SK-N-SH treated with all-trans-retinoic acid at 6 μM for 48 hours (cell line): ENCODE results near the gene TRAK2.
A peak's percentile ranks its signal among the peaks of the same experiment; 100 is the strongest.
"Not testable (repeated sequence)": the region's sequence is repeated elsewhere in the genome, so short reads cannot be mapped to it uniquely, and the experiment has no call there.

Experiments
- ATAC-seq: fragments of 200-7000 bp; cut with Tn5 transposase; 3 replicates; pipeline ENCODE4 v1.9.1; 2020; ENCODE audit warnings: mild to moderate bottlenecking, moderate library complexity
- ARNTL ChIP-seq: fragments of 450-650 bp; formaldehyde crosslinking; IDR thresholded peaks from 2 replicates; pipeline ENCODE4 v1.5.0; 2020; ENCODE audit warnings: low read depth, mild to moderate bottlenecking, moderate library complexity, borderline replicate concordance
- BACH2 ChIP-seq: fragments of 250-450 bp; sonication (Bioruptor Pico); IDR thresholded peaks from 2 replicates; pipeline ENCODE4 v1.9.0; 2021; ENCODE audit warnings: mild to moderate bottlenecking, borderline replicate concordance
- CREB5 ChIP-seq: fragments of 250-450 bp; sonication (Bioruptor Pico); IDR thresholded peaks from 2 replicates; pipeline ENCODE4 v1.5.1; 2020; ENCODE audit warnings: low read depth, mild to moderate bottlenecking, moderate library complexity
- CSDC2 ChIP-seq: fragments of 250-450 bp; sonication (Bioruptor Pico); IDR thresholded peaks from 2 replicates; pipeline ENCODE4 v1.5.0; 2020; ENCODE audit warnings: mild to moderate bottlenecking, moderate library complexity
- CSRNP3 ChIP-seq: fragments of 250-450 bp; sonication (Bioruptor Pico); IDR thresholded peaks from 2 replicates; pipeline ENCODE4 v1.5.1; 2021; ENCODE audit warnings: mild to moderate bottlenecking, moderate library complexity
- GLIS3 ChIP-seq: fragments of 250-450 bp; sonication (Bioruptor Pico); IDR thresholded peaks from 2 replicates; pipeline ENCODE4 v1.5.0; 2020; ENCODE audit warnings: mild to moderate bottlenecking, moderate library complexity
- ISL1 ChIP-seq: fragments of 250-450 bp; sonication (Bioruptor Pico); IDR thresholded peaks from 2 replicates; pipeline ENCODE4 v2.1.2; 2022; ENCODE audit warnings: mild to moderate bottlenecking, moderate library complexity
- OSR1 ChIP-seq: fragments of 250-450 bp; sonication (Bioruptor Pico); IDR thresholded peaks from 2 replicates; pipeline ENCODE4 v1.8.0; 2022; ENCODE audit warnings: moderate library complexity, mild to moderate bottlenecking, inconsistent platforms
- PATZ1 ChIP-seq: fragments of 250-450 bp; sonication (Bioruptor Pico); IDR thresholded peaks from 2 replicates; pipeline ENCODE4 v1.8.0; 2020; ENCODE audit warnings: mild to moderate bottlenecking, moderate library complexity, borderline replicate concordance
- PPARA ChIP-seq: fragments of 250-450 bp; sonication (Bioruptor Pico); IDR thresholded peaks from 2 replicates; pipeline ENCODE4 v1.5.0; 2020; ENCODE audit warnings: mild to moderate bottlenecking, borderline replicate concordance
- RARB ChIP-seq: fragments of 250-450 bp; sonication (Bioruptor Pico); IDR thresholded peaks from 2 replicates; pipeline ENCODE4 v1.8.0; 2021; ENCODE audit warnings: mild to moderate bottlenecking, moderate library complexity
- SNAI2 ChIP-seq: fragments of 250-450 bp; sonication (Bioruptor Pico); IDR thresholded peaks from 2 replicates; pipeline ENCODE4 v1.5.0; 2020; ENCODE audit warnings: mild to moderate bottlenecking, moderate library complexity
- TCF4 ChIP-seq: fragments of 250-450 bp; sonication (Bioruptor Pico); IDR thresholded peaks from 2 replicates; pipeline ENCODE4 v1.8.0; 2021; ENCODE audit warnings: mild to moderate bottlenecking, moderate library complexity, borderline replicate concordance
- TOX ChIP-seq: fragments of 250-450 bp; sonication (Bioruptor Pico); IDR thresholded peaks from 2 replicates; pipeline ENCODE4 v1.8.0; 2021; ENCODE audit warnings: mild to moderate bottlenecking, moderate library complexity, borderline replicate concordance
- ZC3H10 ChIP-seq: fragments of 250-450 bp; sonication (Bioruptor Pico); IDR thresholded peaks from 2 replicates; pipeline ENCODE4 v1.5.1; 2021; ENCODE audit warnings: mild to moderate bottlenecking, moderate library complexity
- ZFP30 ChIP-seq: fragments of 450-650 bp; formaldehyde crosslinking; IDR thresholded peaks from 2 replicates; pipeline ENCODE4 v1.5.0; 2022; ENCODE audit warnings: mild to moderate bottlenecking, moderate library complexity
- ZNF565 ChIP-seq: fragments of 450-650 bp; formaldehyde crosslinking; conservative IDR thresholded peaks from 2 replicates; pipeline ENCODE4 v1.5.0; 2020; ENCODE audit warnings: low read depth, mild to moderate bottlenecking, moderate library complexity
- ZNF70 ChIP-seq: fragments of 450-650 bp; formaldehyde crosslinking; IDR thresholded peaks from 2 replicates; pipeline ENCODE4 v1.5.0; 2020; ENCODE audit warnings: mild to moderate bottlenecking, moderate library complexity
- TF ChIP-seq, protein P1 (sequence below): fragments of 250-450 bp; sonication (Bioruptor Pico); IDR thresholded peaks from 2 replicates; pipeline ENCODE4 v1.5.0; 2020; ENCODE audit warnings: mild to moderate bottlenecking, moderate library complexity
- TF ChIP-seq, protein P2 (sequence below): fragments of 250-450 bp; sonication (Bioruptor Pico); IDR thresholded peaks from 2 replicates; pipeline ENCODE4 v1.8.0; 2021; ENCODE audit warnings: low read depth, mild to moderate bottlenecking, moderate library complexity, borderline replicate concordance

Gene TRAK2

DNA sequence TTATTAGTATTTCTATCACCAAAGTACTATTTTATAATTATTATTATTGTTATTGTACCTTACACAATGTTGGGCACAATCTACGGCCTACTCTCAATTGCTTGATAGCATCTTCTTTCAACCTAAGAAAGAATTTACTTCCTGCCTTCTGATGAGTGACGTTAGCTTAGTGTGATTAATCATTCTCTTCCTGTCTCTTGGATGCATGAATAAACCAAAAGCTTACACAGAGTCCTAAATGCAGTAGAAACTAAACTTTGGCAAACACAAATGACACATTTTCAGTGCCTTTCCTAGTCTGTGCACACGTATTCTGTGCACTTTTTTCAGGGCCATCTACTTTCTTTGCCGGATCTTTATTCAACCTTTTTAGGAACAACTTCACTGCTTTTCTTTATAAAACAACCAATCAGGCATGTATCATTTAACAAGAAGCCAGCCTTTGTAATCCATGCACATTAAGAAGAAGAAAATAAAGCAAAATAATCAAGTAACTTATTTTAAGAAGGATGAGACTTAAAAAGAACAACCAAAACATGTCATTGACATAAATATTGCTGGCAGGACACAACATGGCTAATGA lies 19.1 kb downstream of the TRAK2 start:
- no peak for TF ChIP-seq ZFP30
- TF ChIP-seq, protein P1, sequence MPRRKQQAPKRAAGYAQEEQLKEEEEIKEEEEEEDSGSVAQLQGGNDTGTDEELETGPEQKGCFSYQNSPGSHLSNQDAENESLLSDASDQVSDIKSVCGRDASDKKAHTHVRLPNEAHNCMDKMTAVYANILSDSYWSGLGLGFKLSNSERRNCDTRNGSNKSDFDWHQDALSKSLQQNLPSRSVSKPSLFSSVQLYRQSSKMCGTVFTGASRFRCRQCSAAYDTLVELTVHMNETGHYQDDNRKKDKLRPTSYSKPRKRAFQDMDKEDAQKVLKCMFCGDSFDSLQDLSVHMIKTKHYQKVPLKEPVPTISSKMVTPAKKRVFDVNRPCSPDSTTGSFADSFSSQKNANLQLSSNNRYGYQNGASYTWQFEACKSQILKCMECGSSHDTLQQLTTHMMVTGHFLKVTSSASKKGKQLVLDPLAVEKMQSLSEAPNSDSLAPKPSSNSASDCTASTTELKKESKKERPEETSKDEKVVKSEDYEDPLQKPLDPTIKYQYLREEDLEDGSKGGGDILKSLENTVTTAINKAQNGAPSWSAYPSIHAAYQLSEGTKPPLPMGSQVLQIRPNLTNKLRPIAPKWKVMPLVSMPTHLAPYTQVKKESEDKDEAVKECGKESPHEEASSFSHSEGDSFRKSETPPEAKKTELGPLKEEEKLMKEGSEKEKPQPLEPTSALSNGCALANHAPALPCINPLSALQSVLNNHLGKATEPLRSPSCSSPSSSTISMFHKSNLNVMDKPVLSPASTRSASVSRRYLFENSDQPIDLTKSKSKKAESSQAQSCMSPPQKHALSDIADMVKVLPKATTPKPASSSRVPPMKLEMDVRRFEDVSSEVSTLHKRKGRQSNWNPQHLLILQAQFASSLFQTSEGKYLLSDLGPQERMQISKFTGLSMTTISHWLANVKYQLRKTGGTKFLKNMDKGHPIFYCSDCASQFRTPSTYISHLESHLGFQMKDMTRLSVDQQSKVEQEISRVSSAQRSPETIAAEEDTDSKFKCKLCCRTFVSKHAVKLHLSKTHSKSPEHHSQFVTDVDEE (CRISPR knock-in tag) = no peak
- peak; percentile 34; the same call in 1 of the 2 replicates for TF ChIP-seq ISL1 (CRISPR knock-in tag)
- ATAC-seq = peak; percentile 82

DNA sequence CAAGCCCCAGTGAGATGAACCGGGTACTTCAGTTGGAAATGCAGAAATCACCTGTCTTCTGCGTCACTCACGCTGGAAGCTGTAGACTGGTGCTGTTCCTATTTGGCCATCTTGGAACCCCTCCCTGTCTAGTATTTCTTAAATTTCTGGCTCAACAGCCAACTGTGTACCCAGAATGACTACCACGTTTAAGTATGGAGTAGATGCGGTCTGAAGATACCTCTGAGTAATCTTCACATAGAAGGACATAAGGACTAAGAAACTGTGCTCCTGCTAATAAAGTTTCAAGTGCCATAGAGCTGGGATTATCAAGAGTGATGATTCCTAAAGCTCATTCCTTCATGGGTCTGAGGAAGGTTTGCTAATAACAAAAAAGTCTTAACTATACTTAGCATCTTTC lies 20.4 kb downstream of the TRAK2 start:
- no peak for ATAC-seq
- TF ChIP-seq ZNF565 (CRISPR knock-in tag) (no peak), TOX (no peak), PATZ1 (CRISPR knock-in tag) (no peak), CSRNP3 (no peak), OSR1 (no peak), SNAI2 (no peak), ZNF70 (no peak), ZFP30 (no peak), RARB (CRISPR knock-in tag) (no peak), CREB5 (CRISPR knock-in tag) (no peak), BACH2 (CRISPR knock-in tag) (no peak), TCF4 (CRISPR knock-in tag) (no peak), CSDC2 (CRISPR knock-in tag) (no peak), ZC3H10 (CRISPR knock-in tag) (no peak), PPARA (no peak), ISL1 (CRISPR knock-in tag) (no peak), ARNTL (CRISPR knock-in tag) (no peak), GLIS3 (no peak)
- TF ChIP-seq, protein P2, sequence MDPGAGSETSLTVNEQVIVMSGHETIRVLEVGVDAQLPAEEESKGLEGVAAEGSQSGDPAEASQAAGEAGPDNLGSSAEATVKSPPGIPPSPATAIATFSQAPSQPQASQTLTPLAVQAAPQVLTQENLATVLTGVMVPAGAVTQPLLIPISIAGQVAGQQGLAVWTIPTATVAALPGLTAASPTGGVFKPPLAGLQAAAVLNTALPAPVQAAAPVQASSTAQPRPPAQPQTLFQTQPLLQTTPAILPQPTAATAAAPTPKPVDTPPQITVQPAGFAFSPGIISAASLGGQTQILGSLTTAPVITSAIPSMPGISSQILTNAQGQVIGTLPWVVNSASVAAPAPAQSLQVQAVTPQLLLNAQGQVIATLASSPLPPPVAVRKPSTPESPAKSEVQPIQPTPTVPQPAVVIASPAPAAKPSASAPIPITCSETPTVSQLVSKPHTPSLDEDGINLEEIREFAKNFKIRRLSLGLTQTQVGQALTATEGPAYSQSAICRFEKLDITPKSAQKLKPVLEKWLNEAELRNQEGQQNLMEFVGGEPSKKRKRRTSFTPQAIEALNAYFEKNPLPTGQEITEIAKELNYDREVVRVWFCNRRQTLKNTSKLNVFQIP (CRISPR knock-in tag) = no peak

DNA sequence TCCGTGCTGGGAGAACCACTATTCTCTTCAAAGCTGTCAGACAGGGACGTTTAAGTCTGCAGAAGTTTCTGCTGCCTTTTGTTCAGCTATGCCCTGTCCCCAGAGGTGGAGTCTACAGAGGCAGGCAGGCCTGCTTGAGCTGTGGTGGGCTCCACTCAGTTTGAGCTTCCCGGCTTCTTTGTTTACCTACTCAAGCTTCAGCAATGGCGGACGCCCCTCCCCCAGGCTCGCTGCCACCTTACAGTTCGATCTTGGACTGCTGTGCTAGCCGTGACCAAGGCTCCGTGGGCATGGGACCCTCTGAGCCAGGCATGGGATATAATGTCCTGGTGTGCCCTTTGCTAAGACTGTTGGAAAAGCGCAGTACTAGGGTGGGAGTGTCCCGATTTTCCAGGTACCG lies 20.9 kb downstream of the TRAK2 start:
- ATAC-seq = not testable (repeated sequence)

DNA sequence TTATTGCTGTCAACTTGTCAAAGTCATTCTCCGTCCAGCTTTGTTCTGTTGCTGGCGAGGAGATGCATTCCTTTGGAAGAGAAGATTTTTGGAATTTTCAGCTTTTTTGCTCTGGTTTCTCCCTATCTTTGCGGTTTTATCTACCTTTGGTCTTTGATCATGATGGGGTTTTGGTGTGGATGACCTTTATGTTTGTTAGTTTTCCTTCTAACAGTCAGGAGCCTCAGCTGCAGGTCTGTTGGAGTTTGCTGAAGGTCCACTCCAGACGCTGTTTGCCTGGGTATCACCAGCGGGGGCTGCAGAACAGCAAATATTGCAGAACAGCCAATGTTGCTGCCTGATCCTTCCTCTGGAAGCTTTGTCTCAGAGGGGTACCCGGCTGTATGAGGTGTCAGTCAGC lies 21.4 kb downstream of the TRAK2 start:
- not testable (repeated sequence) for ATAC-seq

DNA sequence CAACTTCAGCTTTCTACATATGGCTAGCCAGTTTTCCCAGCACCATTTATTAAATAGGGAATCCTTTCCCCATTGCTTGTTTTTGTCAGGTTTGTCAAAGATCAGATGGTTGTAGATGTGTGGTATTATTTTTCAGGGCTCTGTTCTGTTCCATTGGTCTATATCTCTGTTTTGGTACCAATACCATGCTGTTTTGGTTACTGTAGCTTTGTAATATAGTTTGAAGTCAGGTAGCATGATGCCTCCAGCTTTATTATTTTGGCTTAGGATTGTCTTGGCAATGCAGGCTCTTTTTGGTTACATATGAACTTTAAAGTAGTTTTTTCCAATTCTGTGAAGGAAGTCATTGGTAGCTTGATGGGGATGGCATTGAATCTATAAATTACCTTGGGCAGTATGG lies 22.9 kb downstream of the TRAK2 start:
- not testable (repeated sequence) for ATAC-seq
